Activated CD4-positive, alpha-beta T cell treated with anti-CD3 and anti-CD28 coated beads, Interleukin-10, Interleukin-2, amounts not matched to agents 100 ng/mL and 50 ng/mL, durations not matched to agents 16 hours and 8 hours (primary cell): ENCODE measurements around the gene TOLLIP.

ENCODE experiments used
- DNase-seq: peaks from one replicate; pipeline ENCODE4 v3.0.0-alpha.2; 2020

Gene TOLLIP

DNA sequence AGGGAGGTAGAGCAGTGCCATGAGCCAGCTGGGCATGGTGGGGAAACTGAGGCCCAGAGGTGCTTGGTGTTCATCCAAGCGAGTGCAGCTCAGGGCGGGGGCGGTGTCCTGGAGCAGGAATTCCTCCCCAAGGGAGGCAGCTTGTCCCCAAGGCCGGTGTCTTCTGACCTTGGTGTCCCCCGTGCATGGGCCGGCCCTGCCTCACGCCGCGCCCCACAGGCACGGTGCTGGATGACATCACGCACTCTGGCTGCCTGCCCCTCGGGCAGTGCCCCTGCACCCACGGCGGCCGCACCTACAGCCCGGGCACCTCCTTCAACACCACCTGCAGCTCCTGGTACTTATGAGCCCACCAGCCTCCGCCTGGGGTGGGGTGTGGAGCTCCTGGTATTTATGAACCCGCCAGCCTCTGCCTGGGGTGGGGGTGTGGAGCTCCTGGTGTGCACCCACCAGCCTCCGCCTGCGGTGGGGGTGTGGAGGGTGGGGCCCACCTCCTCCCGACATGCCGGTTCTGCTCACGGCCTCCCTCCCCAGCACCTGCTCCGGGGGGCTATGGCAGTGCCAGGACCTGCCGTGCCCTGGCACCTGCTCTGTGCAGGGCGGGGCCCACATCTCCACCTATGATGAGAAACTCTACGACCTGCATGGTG, 79.8 kb downstream of the TOLLIP start:
- DNase-seq: no peak

GRCh38 chr11:1228921-1229451, 80.4 kb downstream of the TOLLIP start:
- no peak for DNase-seq

DNA sequence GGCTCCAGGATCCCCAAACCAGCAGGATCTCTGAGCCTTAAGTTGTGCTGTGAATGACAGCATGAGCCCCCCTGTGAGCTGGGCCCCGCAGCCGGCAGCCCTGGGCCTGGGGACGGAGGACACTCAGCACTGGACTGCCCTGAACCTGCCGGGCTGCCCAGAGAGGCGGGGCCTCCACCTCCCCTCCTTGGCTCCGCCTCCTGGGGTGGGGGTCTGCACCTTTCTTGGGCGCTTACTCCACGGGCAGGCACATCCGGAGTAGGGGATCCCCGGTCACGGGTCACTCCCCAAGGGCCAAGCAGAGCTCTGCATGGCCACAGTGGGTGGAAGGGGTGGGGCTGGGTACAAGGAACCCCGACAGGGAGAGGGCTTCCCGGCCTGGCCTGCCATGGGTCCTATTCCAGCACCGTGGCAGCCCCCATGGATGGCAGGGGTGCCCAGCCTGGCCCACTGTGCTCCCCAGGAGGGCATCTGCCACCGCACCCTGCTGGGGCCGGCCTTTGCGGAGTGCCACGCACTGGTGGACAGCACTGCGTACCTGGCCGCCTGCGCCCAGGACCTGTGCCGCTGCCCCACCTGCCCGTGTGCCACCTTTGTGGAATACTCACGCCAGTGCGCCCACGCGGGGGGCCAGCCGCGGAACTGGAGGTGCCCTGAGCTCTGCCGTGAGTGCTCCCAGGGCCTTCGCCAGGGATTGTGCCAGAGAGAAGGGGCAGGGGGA, 81.2 kb downstream of the TOLLIP start:
- no peak for DNase-seq

DNA sequence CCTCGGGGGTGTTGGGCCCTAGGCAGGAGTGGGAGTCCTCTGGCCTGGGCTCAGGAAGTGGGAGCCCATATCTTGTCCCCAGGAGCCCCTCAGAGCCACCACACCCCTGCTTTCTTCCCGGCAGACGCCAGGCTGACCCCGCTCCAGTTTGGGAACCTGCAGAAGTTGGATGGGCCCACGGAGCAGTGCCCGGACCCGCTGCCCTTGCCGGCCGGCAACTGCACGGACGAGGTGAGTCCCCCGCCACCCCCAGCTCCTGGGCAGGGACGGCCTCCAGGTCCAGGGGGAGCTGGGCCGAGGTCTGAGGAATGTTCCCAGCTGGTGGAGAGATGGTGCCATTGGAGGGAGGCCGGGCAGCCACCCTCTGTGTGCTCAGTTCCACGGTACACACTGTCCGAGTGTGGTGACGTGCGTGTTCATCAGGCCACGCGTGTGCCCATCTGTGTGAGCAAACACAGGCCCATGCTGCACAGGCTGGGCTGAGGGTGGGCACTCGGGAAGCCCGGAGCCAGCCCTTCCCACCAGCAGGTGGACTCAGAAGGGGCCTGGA, 81.8 kb downstream of the TOLLIP start:
- no peak for DNase-seq

DNA sequence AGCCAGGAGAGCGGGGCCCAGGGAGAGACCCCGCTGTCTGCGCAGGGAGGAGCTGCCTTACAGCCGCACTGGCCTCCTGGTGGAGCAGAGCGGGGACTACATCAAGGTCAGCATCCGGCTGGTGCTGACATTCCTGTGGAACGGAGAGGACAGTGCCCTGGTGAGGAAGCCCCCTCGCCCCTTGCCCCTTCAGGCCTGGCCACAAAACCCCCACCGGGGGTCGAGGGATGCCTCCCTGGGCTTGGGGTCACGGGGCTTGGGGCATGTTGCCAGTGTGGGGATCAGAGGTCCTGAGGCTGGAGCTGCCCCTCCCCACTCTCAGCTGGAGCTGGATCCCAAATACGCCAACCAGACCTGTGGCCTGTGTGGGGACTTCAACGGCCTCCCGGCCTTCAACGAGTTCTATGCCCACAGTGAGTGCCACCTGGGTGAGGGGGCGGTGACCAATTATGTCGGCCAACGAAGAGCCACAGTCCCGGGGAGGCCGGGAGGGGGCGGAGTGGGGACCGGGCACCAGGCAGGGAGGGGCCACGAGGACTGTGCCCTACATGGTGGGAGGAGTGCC, 82.4 kb downstream of the TOLLIP start:
- no peak for DNase-seq

- no peak for DNase-seq
Measured at GRCh38 chr11:1226226-1226985, 83.0 kb downstream of the TOLLIP start.

DNA sequence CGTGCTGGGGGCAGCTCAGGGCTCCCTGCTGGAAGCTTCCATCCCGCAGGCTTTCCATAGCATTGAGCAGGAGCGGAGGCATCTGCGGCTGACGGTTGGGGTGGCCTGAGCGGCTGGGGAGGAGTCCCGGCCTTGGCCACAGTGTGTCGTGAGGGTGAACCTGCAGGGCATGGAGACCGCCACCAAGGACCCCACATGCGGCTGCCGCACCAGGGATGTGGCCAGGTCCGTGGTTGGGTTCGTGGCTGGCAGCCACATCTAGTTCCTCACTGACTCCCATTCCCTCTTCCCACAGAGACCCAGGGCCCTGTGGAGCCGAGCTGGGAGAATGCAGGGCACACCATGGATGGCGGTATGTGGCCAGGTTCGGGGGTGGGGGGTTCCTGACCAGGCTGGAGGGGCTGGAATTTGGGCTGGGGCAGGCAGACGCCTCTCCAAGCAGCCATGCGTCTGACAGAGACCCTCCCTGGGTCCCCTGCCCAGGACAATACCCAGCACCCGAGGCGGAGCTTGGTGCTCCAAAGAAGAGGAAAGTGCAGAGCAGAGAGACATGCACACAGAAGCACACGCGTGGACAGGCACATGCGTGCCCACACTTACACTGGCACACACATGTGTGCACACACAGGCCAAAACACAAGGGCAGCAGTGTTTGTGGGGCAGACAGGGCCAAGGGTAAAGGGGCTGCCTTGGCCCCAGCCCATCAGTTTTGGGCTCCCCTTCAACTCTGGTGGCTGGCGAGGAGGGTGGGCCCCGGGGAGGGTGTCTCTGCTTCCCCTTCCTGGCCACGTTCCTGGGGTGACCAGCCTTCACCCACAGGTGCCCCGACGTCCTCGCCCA, 83.8 kb downstream of the TOLLIP start:
- DNase-seq: no peak

DNA sequence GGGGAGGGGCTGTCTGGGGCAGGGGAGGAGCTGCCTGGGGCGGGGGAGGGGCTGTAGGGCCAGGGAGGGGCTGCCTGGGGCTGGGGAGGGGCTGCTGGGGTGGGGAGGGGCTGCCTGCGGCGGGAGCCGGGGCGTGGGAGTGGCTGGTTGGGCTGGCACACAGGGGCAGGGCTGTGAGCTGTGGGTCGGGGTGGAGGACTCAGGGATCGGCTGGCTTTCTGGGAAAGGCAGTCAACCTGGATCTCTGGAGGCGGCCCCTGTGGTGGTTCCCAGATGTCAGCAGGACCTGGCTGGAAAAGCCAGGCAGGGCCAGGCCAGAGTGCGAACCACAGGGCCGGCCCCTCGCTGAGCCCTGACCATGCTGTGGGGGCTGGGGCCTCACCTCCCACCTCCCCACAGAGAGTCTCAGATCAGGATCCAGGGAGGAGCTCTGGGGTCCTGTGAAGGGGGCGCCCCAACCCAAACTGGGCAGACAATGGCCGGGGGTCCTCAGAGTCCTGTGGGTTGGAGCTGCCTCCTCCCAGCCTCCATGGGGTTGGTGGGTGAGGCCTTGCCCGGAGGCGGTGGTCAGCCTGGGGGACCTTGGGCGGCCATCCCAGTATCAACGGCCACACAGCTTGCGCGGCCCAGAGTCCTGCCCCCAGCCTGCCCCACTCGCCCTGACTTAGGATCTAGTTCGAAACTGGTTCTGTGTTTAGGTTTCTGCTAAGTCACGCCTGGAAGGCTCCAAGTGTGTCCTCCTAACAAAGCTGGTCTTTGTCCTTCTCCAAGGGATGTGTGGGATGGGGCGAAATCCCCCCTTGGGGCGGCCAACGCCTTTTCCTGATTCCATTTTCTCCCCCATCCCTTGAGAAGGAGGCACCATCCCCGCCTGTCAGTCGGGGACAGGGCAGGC, 84.7 kb downstream of the TOLLIP start:
- no peak for DNase-seq
